DND-41 (cell line): ENCODE measurements around the gene KLHL11.
"Not testable (repeated sequence)": the region's sequence is repeated elsewhere in the genome, so short reads cannot be mapped to it uniquely, and the experiment has no call there.

ENCODE experiments used
- EZH2 ChIP-seq: IDR thresholded peaks from 3 replicates; pipeline ENCODE4 v1.6.1; 2012; ENCODE audit warnings: borderline replicate concordance, low read depth, mild to moderate bottlenecking, moderate library complexity, low read length, inconsistent platforms; ENCODE audit not compliant: severe bottlenecking
- TF ChIP-seq, protein P1 (sequence below): IDR thresholded peaks from 2 replicates; pipeline ENCODE4 v1.5.1; 2012; ENCODE audit warnings: borderline replicate concordance, low read length, moderate library complexity, mild to moderate bottlenecking; ENCODE audit not compliant: poor library complexity, severe bottlenecking; ENCODE audit errors: extremely low read depth

DNA sequence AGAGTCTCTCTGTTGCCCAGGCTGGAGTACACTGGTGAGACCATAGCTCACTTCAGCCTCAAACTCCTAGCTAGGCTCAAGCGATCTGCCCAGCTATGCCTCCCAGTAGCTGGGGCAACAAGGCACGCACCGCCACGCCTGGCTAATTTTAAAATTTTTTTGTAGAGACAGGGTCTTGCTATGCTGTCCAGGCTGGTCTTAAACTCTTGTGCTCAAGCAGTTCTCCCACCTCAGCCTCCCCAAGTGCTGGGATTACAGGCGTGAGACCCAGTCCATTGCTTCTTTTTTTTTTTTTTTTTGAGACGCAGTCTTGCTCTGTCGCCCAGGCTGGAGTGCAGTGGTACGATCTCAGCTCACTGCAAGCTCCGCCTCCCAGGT is 9.1 kb upstream of the KLHL11 start:
- TF ChIP-seq, protein P1, sequence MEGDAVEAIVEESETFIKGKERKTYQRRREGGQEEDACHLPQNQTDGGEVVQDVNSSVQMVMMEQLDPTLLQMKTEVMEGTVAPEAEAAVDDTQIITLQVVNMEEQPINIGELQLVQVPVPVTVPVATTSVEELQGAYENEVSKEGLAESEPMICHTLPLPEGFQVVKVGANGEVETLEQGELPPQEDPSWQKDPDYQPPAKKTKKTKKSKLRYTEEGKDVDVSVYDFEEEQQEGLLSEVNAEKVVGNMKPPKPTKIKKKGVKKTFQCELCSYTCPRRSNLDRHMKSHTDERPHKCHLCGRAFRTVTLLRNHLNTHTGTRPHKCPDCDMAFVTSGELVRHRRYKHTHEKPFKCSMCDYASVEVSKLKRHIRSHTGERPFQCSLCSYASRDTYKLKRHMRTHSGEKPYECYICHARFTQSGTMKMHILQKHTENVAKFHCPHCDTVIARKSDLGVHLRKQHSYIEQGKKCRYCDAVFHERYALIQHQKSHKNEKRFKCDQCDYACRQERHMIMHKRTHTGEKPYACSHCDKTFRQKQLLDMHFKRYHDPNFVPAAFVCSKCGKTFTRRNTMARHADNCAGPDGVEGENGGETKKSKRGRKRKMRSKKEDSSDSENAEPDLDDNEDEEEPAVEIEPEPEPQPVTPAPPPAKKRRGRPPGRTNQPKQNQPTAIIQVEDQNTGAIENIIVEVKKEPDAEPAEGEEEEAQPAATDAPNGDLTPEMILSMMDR = not testable (repeated sequence)
- not testable (repeated sequence) for TF ChIP-seq EZH2
